A549 (cell line): ENCODE measurements around the gene NTRK2. TPM values are rescaled to one million over a fixed set of nuclear protein-coding genes. Genes with fewer than 3 reads are reported as not detected.

Source experiments
- ATAC-seq, 2 experiments: fragments of 200-7000 bp in 1 of 2; fragments of >200 bp in 1 of 2; cut with Nextera tagmentation in 1 of 2; cut with Tn5 transposase in 1 of 2; 3 replicates each; pipeline versions ENCODE4 v1.8.0 to v1.9.1; 2018 to 2020; ENCODE audit warnings: mild to moderate bottlenecking in 1 of 2, moderate library complexity in 1 of 2
- CTCF ChIA-PET: fragments of 300-600 bp; sonication (Branson Sonifier 250); formaldehyde crosslinking; extraction: SDS; loops from one replicate; lab custom pipeline; 2021; ENCODE audit warnings: antibody characterized with exemption, inconsistent platforms; lab: Yijun Ruan, JAX
- POLR2A ChIA-PET: fragments of 350-600 bp; formaldehyde crosslinking; extraction: SDS; loops from one replicate; lab custom pipeline; 2021; ENCODE audit warnings: antibody characterized with exemption, inconsistent platforms; lab: Yijun Ruan, JAX
- DNase-seq, 2 experiments: peaks; one replicate each; pipeline versions ENCODE4 v3.0.0 to v3.0.0-alpha.2; 2011 to 2016; ENCODE audit warnings: low read depth in 1 of 2, low spot score in 1 of 2
- FAIRE-seq: peaks from 2 replicates; lab custom pipeline; 2011; peaks lifted over from hg19 to GRCh38; lab: Jason Lieb, UNC
- H3K27ac ChIP-seq, 2 experiments: fragments of >200 bp; sonication (Bioruptor Twin); formaldehyde crosslinking; 3 replicates each; pipeline ENCODE4 v1.5.1; 2016 to 2017
- H3K4me1 ChIP-seq: fragments of >200 bp; sonication (Bioruptor Twin); formaldehyde crosslinking; 3 replicates; pipeline ENCODE4 v1.6.1; 2016
- H3K4me2 ChIP-seq: fragments of >200 bp; sonication (Bioruptor Twin); formaldehyde crosslinking; 3 replicates; pipeline ENCODE4 v1.6.1; 2016
- H3K4me3 ChIP-seq: fragments of >200 bp; sonication (Bioruptor Twin); formaldehyde crosslinking; 3 replicates; pipeline ENCODE4 v1.5.1; 2016
- H3K9me3 ChIP-seq: fragments of >200 bp; sonication (Bioruptor Twin); formaldehyde crosslinking; 3 replicates; pipeline ENCODE4 v1.6.1; 2016
- CEBPB ChIP-seq, 2 experiments: fragments of >200 bp in 1 of 2; sonication (Bioruptor Twin) in 1 of 2; formaldehyde crosslinking in 1 of 2; IDR thresholded peaks; 2 replicates each; pipeline ENCODE4 v1.6.1; 2012 to 2016
- CHD4 ChIP-seq: fragments of 200-600 bp; sonication (generic); IDR thresholded peaks from 2 replicates; pipeline ENCODE4 v1.6.1; 2016; ENCODE audit warnings: antibody characterized with exemption, mild to moderate bottlenecking, borderline replicate concordance
- EHF ChIP-seq: fragments of 250-450 bp; sonication (Bioruptor Pico); IDR thresholded peaks from 2 replicates; pipeline ENCODE4 v1.5.0; 2020; ENCODE audit warnings: mild to moderate bottlenecking
- GATA3 ChIP-seq: IDR thresholded peaks from 2 replicates; pipeline ENCODE4 v1.6.1; 2012; ENCODE audit warnings: borderline replicate concordance
- HDAC2 ChIP-seq: fragments of 200-600 bp; sonication (generic); IDR thresholded peaks from 2 replicates; pipeline ENCODE4 v1.6.1; 2016
- HOXB13 ChIP-seq: fragments of 250-450 bp; sonication (Bioruptor Pico); IDR thresholded peaks from 2 replicates; pipeline ENCODE4 v1.5.0; 2020; ENCODE audit warnings: low read depth, mild to moderate bottlenecking, moderate library complexity
- JUNB ChIP-seq: fragments of >200 bp; sonication (Bioruptor Twin); formaldehyde crosslinking; IDR thresholded peaks from 2 replicates; pipeline ENCODE4 v1.6.1; 2016
- KDM1A ChIP-seq: fragments of 200-600 bp; sonication (generic); IDR thresholded peaks from 2 replicates; pipeline ENCODE4 v1.6.1; 2016; ENCODE audit warnings: low read depth, mild to moderate bottlenecking
- KDM5A ChIP-seq: fragments of 200-600 bp; sonication (generic); IDR thresholded peaks from 2 replicates; pipeline ENCODE4 v1.6.1; 2016; ENCODE audit warnings: antibody characterized with exemption, mild to moderate bottlenecking
- MYC ChIP-seq: IDR thresholded peaks from 2 replicates; pipeline ENCODE4 v1.6.1; 2012; ENCODE audit warnings: mild to moderate bottlenecking, inconsistent platforms, low read length, improper control_type of control experiment, borderline replicate concordance
- POLR2A ChIP-seq: IDR thresholded peaks from 2 replicates; pipeline ENCODE4 v1.6.1; 2012; ENCODE audit warnings: mild to moderate bottlenecking, low read length
- POLR2AphosphoS2 ChIP-seq: conservative IDR thresholded peaks from 2 replicates; pipeline ENCODE4 v1.6.1; 2012; ENCODE audit warnings: low read length, improper control_type of control experiment, inconsistent platforms
- RAD21 ChIP-seq, 2 experiments: fragments of >200 bp in 1 of 2; sonication (Bioruptor Twin) in 1 of 2; formaldehyde crosslinking in 1 of 2; IDR thresholded peaks in 1 of 2; conservative IDR thresholded peaks in 1 of 2; 2 replicates in 1 of 2; 3 replicates in 1 of 2; pipeline ENCODE4 v1.6.1; 2012 to 2018; ENCODE audit warnings: inconsistent platforms in 1 of 2
- RARB ChIP-seq: fragments of 250-450 bp; sonication (Bioruptor Pico); IDR thresholded peaks from 2 replicates; pipeline ENCODE4 v1.8.0; 2021; ENCODE audit warnings: mild to moderate bottlenecking, moderate library complexity
- SMC3 ChIP-seq: fragments of >200 bp; sonication (Bioruptor Twin); formaldehyde crosslinking; IDR thresholded peaks from 3 replicates; pipeline ENCODE4 v1.6.1; 2018; ENCODE audit warnings: inconsistent platforms
- TP53 ChIP-seq: fragments of 250-450 bp; sonication (Bioruptor Pico); IDR thresholded peaks from 2 replicates; pipeline ENCODE4 v1.5.0; 2021; ENCODE audit warnings: mild to moderate bottlenecking, moderate library complexity
- ZC3H11A ChIP-seq: fragments of 450-650 bp; IDR thresholded peaks from 2 replicates; pipeline ENCODE4 v1.6.1; 2014; ENCODE audit warnings: antibody characterized with exemption, mild to moderate bottlenecking
- ZFP36 ChIP-seq: fragments of 450-650 bp; IDR thresholded peaks from 2 replicates; pipeline ENCODE4 v1.6.1; 2014; ENCODE audit warnings: borderline replicate concordance; ENCODE audit not compliant: partially characterized antibody
- WGBS: methylation state at CpG from one replicate; pipeline ENCODE4 v1.1.6; 2017; ENCODE audit errors: missing lambda C conversion rate; 5-methylcytosine and 5-hydroxymethylcytosine counted together
- polyA plus RNA-seq, 4 experiments: library from polyadenylated mRNA; depleted of rRNA in 3 of 4; stranded (reverse); fragments of >200 nt; fragmentation: RNase III in 1 of 4; extraction: RNeasy Plus Mini Kit Qiagen cat#74134 plus additional on column Dnase treatment in 1 of 4; gene quantifications; 2 replicates in 3 of 4; 3 replicates in 1 of 4; pipeline ENCODE4 v1.2.3, GENCODE V29; 2011 to 2017
- TF ChIP-seq, protein P1 (sequence below): fragments of >200 bp; sonication (Bioruptor Twin); formaldehyde crosslinking; IDR thresholded peaks from 3 replicates; pipeline ENCODE4 v1.6.1; 2016
- TF ChIP-seq, protein P2 (sequence below): fragments of 450-650 bp; IDR thresholded peaks from 2 replicates; pipeline ENCODE4 v1.6.1; 2014; ENCODE audit warnings: antibody characterized with exemption
- TF ChIP-seq, protein P3 (sequence below): IDR thresholded peaks from 2 replicates; pipeline ENCODE4 v1.6.1; 2012

NTRK2 gene
- polyA plus RNA-seq, 2 of the 4 experiments (the other 2 are of a cell fraction), result 0.03 TPM

DNA sequence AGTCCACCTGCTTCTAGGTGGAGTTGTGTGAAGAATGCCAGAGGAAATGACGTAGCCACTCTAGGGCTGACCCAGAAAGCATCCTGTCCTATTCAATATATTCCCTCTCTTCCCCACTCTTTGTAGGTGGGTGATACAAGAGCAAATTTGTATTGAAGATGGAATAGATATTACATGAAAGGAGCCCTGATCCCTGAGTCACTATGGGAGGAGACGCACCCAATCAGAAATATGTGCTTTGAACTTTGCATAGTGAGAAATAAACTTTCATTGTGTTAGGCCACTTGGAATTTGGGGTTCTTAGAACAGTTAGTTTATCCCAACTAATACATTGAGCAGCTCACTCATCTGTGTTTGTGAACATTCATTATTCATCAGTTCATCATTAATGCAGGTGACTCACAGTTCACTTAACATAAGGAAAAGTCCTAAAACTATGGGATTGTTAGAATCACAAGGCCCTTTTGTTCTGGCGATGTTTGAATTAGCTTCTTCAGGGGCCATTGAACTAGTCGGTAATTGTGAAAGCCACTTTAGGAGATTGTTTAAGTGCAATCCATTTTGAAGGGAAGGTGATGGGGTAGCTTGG is 26.9 kb upstream of the NTRK2 start:
- Histone ChIP-seq H3K4me2 (no peak overlapping the region), H3K4me3 (no peak overlapping the region), H3K27ac (no peak overlapping the region)
- 55% methylated on average over 4 of the region's 4 CpGs for WGBS
- ATAC-seq (no peak), FAIRE-seq (no peak), DNase-seq (no peak)
- no peak for TF ChIP-seq POLR2A
- no peak for TF ChIP-seq KDM5A
- no peak for TF ChIP-seq ZFP36
- TF ChIP-seq POLR2AphosphoS2, result no peak
- TF ChIP-seq GATA3, result no peak
- no peak for TF ChIP-seq JUNB
- TF ChIP-seq KDM1A, result no peak
- TF ChIP-seq EHF, result no peak
- TF ChIP-seq, protein P1, sequence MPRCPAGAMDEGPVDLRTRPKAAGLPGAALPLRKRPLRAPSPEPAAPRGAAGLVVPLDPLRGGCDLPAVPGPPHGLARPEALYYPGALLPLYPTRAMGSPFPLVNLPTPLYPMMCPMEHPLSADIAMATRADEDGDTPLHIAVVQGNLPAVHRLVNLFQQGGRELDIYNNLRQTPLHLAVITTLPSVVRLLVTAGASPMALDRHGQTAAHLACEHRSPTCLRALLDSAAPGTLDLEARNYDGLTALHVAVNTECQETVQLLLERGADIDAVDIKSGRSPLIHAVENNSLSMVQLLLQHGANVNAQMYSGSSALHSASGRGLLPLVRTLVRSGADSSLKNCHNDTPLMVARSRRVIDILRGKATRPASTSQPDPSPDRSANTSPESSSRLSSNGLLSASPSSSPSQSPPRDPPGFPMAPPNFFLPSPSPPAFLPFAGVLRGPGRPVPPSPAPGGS, result no peak
- TF ChIP-seq ZC3H11A, result no peak
- TF ChIP-seq CHD4, result no peak
- no peak for TF ChIP-seq CEBPB (IDR thresholded peaks at IDR 0.05)
- TF ChIP-seq, all 56 proteins: peak for 0
- CTCF ChIA-PET, result no interaction called here
- no peaks in the 10 kb centered on the region for H3K4me1 ChIP-seq
- POLR2A ChIA-PET, result no interaction called here
- H3K9me3 ChIP-seq, result no peaks in the 10 kb centered on the region

DNA sequence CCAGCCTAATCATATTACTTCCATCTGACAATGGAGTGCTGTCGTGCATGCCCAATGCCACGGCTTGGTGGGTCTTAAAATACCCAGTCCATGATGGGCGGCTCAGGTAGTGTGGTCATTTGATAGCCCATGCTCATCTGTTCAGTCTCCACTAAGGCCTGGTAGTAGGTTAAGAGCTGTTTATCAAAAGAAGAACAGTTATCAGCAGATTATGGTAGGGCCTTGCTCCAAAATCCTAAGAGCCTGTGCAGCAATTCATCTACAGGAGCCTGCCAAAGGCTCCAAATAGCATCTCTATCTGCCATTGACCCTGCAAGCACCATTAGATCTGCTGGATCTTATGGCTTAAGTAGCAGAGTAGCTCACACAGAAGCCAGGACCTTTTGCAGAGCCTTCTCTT is 21.8 kb upstream of the NTRK2 start:
- ChIA-PET CTCF (interaction anchor here (0.5 kb wide), 1 partner anchor 623 kb away, joined by 3 read pairs; no protein-coding TSS in a partner anchor), POLR2A (no interaction called here)
- no peak for DNase-seq
- Histone ChIP-seq H3K9me3 (no peaks in the 10 kb centered on the region), H3K4me2 (no peak overlapping the region), H3K4me3 (no peak overlapping the region), H3K4me1 (no peaks in the 10 kb centered on the region), H3K27ac (no peak overlapping the region)
- WGBS, result 15% methylated on average over 3 of the region's 3 CpGs
- no peak for ATAC-seq
- TF ChIP-seq HDAC2 (no peak), HOXB13 (CRISPR knock-in tag) (no peak), TP53 (CRISPR knock-in tag) (no peak), RARB (CRISPR knock-in tag) (no peak), KDM1A (no peak), CEBPB (IDR thresholded peaks at IDR 0.05) (no peak), SMC3 (no peak), MYC (no peak), JUNB (no peak), ZC3H11A (no peak)
- TF ChIP-seq, protein P2, sequence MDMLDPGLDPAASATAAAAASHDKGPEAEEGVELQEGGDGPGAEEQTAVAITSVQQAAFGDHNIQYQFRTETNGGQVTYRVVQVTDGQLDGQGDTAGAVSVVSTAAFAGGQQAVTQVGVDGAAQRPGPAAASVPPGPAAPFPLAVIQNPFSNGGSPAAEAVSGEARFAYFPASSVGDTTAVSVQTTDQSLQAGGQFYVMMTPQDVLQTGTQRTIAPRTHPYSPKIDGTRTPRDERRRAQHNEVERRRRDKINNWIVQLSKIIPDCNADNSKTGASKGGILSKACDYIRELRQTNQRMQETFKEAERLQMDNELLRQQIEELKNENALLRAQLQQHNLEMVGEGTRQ, result no peak
- no peak for FAIRE-seq

DNA sequence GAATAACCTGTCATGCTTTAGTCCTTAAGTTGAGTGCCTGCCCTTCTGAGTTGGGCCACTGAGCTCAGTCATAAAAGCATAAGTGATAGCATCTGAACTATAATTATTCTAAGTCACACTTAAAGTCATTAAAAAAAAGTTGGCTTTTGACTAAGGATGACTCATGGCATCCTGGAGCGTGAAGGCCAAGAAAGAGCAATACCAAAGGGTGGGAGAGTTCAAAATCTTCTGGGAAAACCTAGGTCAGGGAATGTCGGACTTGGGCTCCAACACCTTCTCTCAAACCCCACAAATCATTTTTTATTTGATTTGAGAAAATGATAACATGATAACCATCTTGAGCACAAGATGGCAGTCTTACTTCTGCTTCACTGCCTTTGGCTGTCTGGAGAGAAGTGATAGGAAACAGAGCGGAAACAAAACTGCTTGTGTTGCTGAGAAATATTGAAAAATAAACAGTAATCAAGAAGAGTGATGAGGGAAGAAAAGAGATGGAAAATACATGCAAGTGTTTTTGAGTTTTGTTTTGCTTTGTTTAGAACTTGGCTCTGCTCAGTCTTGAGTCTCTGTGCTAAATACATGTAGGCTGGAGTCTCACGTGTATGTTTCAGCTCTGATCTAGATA is 16.9 kb upstream of the NTRK2 start:
- TF ChIP-seq, protein P3, sequence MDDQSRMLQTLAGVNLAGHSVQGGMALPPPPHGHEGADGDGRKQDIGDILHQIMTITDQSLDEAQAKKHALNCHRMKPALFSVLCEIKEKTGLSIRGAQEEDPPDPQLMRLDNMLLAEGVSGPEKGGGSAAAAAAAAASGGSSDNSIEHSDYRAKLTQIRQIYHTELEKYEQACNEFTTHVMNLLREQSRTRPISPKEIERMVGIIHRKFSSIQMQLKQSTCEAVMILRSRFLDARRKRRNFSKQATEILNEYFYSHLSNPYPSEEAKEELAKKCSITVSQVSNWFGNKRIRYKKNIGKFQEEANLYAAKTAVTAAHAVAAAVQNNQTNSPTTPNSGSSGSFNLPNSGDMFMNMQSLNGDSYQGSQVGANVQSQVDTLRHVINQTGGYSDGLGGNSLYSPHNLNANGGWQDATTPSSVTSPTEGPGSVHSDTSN, result no peak
- TF ChIP-seq RAD21 (conservative IDR thresholded peaks at IDR 0.05 in 1 of 2, IDR thresholded peaks at IDR 0.05 in 1 of 2), result peak in 1 of 2 experiments; percentile 32; a peak in 2 of 5 replicates
- H3K4me2 ChIP-seq, result no peak overlapping the region
- no peaks in the 10 kb centered on the region for H3K9me3 ChIP-seq
- no peak for ATAC-seq
- ChIA-PET CTCF (interaction anchor here (1.2 kb wide), 1 partner anchor 772 kb away, joined by 3 read pairs; no protein-coding TSS in a partner anchor), POLR2A (no interaction called here)
- no peak for FAIRE-seq
- H3K4me1 ChIP-seq, result no peaks in the 10 kb centered on the region
- DNase-seq, result no peak
- WGBS, result 21% methylated on average over 4 of the region's 4 CpGs
- H3K27ac ChIP-seq, result no peak overlapping the region
- no peak overlapping the region for H3K4me3 ChIP-seq
